Pancreas (tissue), 10 donors: ENCODE results near the gene AFAP1L2. TPM values are rescaled to one million over a fixed set of nuclear protein-coding genes. Genes with fewer than 3 reads are reported as not detected.

Source experiments
- ATAC-seq, 4 donors: fragments of 200-7000 bp; cut with Tn5 transposase; one replicate each; pipeline versions ENCODE4 v1.8.0 to v1.9.1; 2020; ENCODE audit warnings: mild to moderate bottlenecking in 4 of 4, moderate library complexity in 4 of 4
- DNase-seq, 6 donors: peaks; one replicate each; pipeline ENCODE4 v3.0.0-alpha.2; 2020
- FAIRE-seq: peaks from 2 replicates; lab custom pipeline; 2012; peaks lifted over from hg19 to GRCh38; lab: Jason Lieb, UNC
- H3K27ac ChIP-seq, 4 donors: fragments of 200-600 bp; sonication (generic); 1 replicate in 3 of 4; 2 replicates in 1 of 4; pipeline versions ENCODE4 v1.5.0 to v1.8.0; 2020
- H3K27me3 ChIP-seq, 4 donors: fragments of 200-600 bp; one replicate each; pipeline ENCODE4 v1.8.0; 2021
- H3K36me3 ChIP-seq, 3 donors: fragments of 200-600 bp; sonication (generic) in 1 of 3; one replicate each; pipeline versions ENCODE4 v1.5.0 to v1.8.0; 2020 to 2021
- H3K4me1 ChIP-seq, 3 donors: fragments of 200-600 bp; one replicate each; pipeline ENCODE4 v1.8.0; 2021
- H3K4me3 ChIP-seq, 4 donors: fragments of 200-600 bp; sonication (generic) in 2 of 4; one replicate each; pipeline versions ENCODE4 v1.5.0 to v1.8.0; 2020 to 2021
- H3K9me3 ChIP-seq, 4 donors: fragments of 200-600 bp; one replicate each; pipeline ENCODE4 v1.8.0; 2021
- WGBS, 2 donors: extraction: QIAGEN DNeasy Blood & Tissue Kit; methylation state at CpG; one replicate each; pipeline ENCODE4 v1.1.7; 2013; 5-methylcytosine and 5-hydroxymethylcytosine counted together
- intact Hi-C, 3 donors: fragments of 100-400 bp; cut with DNase I; formaldehyde crosslinking; loops; one replicate each; pipeline versions ENCODE4 v1.11.1 to v1.14.2; 2022
- polyA plus RNA-seq, 2 donors: library from polyadenylated mRNA; stranded (reverse); fragments of 200-250 nt; gene quantifications; one replicate each; pipeline ENCODE4 v1.2.3, GENCODE V29; 2013
- total RNA-seq, 6 donors: library from RNA; stranded (reverse); fragmentation: NEBNext Ultra II Directional in 4 of 6; extraction: Animal tissue kit (Norgen Biotek cat#: 25700) in 4 of 6; gene quantifications; one replicate each; pipeline versions ENCODE4 v1.2.1 to v1.2.4, GENCODE V29; 2021 to 2023
- TF ChIP-seq, protein P1 (sequence below), 4 donors: fragments of 200-600 bp; sonication (generic) in 3 of 4; IDR thresholded peaks; one replicate each; pipeline versions ENCODE4 v1.5.0 to v1.8.0; 2021; ENCODE audit warnings: antibody characterized with exemption in 4 of 4
- donor health status: healthy with polysubstance abuse.
- donor health status: DM: no; HTN: no; CAD: no; lungs with moderate emphysema.
- donor health status: DM: no; HTN: no; CAD: no.
- donor health status: control.
- donor health status: control.
- donor health status: Bipolar disorder and iron deficiency.
- donor health status: DM: yes; HTN: yes; CAD: no.
- donor health status: DM: no; HTN: no; CAD: no.
- donor health status: DM: no; HTN: no; CAD: no.
- donor health status: DM: yes; HTN: yes; CAD: no.

AFAP1L2 gene
- total and polyA plus RNA-seq, 8 donors = 3.3 to 19.9 (median 5.3) TPM

DNA sequence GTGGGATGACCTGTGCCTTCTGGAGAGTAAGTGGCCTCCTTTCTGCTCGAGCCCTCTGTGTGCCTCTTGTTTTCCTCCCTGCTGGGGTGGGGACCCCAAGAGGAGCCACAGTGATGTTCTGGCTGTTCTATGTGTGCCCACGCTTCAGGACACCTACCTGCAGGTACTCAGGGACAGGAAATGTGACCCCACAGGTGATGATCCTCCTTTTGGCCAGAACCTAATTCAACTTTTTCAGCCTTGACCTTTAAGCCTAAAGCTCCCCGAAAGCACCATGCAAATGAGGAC, 95.0 kb downstream of the AFAP1L2 start:
- DNase-seq (no peak), FAIRE-seq (no peak), ATAC-seq (no peak)
- no peak overlapping the region for H3K4me3 ChIP-seq
- H3K27ac ChIP-seq = no peak overlapping the region
- no peaks in the 10 kb centered on the region for H3K9me3 ChIP-seq
- no peaks in the 10 kb centered on the region for H3K4me1 ChIP-seq
- TF ChIP-seq, protein P1, sequence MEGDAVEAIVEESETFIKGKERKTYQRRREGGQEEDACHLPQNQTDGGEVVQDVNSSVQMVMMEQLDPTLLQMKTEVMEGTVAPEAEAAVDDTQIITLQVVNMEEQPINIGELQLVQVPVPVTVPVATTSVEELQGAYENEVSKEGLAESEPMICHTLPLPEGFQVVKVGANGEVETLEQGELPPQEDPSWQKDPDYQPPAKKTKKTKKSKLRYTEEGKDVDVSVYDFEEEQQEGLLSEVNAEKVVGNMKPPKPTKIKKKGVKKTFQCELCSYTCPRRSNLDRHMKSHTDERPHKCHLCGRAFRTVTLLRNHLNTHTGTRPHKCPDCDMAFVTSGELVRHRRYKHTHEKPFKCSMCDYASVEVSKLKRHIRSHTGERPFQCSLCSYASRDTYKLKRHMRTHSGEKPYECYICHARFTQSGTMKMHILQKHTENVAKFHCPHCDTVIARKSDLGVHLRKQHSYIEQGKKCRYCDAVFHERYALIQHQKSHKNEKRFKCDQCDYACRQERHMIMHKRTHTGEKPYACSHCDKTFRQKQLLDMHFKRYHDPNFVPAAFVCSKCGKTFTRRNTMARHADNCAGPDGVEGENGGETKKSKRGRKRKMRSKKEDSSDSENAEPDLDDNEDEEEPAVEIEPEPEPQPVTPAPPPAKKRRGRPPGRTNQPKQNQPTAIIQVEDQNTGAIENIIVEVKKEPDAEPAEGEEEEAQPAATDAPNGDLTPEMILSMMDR (IDR thresholded peaks at IDR 0.05) = no peak
- no peaks in the 10 kb centered on the region for H3K27me3 ChIP-seq
- H3K36me3 ChIP-seq = no peaks in the 10 kb centered on the region
- intact Hi-C loops = loop anchor here in 1 of 3 donors (10.0 kb wide), 1 partner anchor 235 kb away; no protein-coding TSS in a partner anchor
- WGBS, 2 donors = 79 to 83% methylated on average over 3 of the region's 3 CpGs

DNA sequence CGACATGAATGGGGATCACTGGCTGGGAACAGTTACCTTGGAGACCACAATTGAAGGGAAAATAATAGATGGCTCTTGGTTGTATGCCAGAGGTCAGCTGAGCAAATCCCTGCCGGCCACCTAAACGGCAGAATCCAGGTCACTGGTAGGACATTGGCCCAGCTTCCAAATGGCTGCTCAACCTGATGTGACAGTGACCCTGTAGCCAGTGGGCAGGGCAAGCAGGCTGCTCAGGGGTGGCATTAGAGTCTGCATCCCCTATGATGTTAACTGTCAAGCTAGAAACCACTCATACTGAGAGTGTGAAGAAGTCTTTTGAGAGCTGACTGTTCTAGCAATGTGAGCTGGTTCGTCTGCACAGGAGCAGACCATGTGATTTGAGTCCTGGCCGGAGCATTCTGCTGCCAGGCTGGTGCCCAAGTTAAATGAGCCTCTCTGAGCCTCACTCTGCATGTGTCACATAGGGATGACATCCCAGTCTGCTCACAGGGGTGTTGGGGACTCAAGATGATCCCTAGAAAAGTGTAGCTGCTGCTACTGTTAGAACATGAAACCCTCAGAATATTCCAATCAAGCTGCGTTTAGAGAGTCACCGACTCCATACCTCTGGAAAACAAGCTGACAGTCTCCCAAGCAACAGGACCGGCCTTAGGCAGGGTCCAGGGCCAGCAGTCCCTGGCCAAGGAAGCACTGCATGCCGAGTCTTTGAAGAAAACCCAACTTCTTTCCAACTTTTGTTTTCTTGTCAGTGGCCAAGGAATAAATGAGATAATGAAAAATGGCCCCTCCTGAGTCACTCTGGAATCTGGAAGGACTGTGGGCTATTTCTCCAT, 95.6 kb downstream of the AFAP1L2 start:
- Histone ChIP-seq H3K4me1 (no peaks in the 10 kb centered on the region), H3K27ac (no peak overlapping the region), H3K36me3 (no peaks in the 10 kb centered on the region), H3K27me3 (no peaks in the 10 kb centered on the region), H3K4me3 (no peak overlapping the region), H3K9me3 (no peaks in the 10 kb centered on the region)
- FAIRE-seq (no peak), ATAC-seq (no peak), DNase-seq (no peak)
- TF ChIP-seq, protein P1 (IDR thresholded peaks at IDR 0.05) = no peak
- intact Hi-C loops = loop anchor here in 1 of 3 donors (10.0 kb wide), 1 partner anchor 236 kb away; no protein-coding TSS in a partner anchor
- WGBS, 2 donors = 67 to 68% methylated on average over 9 of the region's 9 CpGs

- WGBS, 2 donors = 86 to 91% methylated on average over 10 of the region's 10 CpGs
Observed at GRCh38 chr10:114307731-114308130, 96.6 kb downstream of the AFAP1L2 start.

DNA sequence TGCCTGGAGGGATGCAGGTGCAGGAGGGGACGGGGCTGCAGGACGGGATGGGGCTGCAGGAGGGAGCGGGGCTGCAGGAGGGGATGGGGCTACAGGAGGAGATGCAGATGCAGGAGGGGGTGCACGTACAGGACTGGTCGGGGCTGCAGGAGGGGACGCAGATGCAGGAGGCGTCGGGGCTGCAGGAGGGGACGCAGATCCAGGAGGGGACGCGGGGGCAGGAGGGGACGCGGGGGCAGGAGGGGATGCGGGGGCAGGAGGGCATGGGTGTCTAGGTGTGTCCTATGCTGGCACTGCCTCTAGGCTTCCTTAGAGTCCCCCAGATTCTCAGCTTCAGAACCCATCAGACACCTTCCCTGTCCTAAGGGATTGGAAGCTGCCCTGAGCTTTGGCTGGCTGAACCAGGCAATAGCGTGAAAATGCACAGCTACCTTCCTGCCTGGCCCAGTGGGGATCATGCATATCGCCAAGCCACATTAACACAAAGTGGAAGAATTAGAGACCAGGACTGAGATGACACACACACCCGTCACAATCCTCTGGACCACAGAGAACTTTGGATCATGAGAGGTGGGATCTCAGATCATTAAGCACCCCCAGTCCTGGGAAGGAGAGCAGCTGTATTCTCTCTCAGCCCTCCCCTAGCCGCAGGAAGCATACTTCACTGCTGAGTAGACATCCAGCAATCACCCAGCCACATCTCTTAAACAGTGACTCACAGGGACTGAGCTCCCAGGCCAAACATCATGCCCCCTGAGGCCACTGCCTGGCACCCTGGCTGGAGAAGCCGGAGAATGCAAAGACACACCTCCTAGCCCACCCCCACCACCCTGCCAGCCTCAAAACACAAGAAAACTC, 98.0 kb downstream of the AFAP1L2 start:
- no peaks in the 10 kb centered on the region for H3K9me3 ChIP-seq
- no peaks in the 10 kb centered on the region for H3K36me3 ChIP-seq
- TF ChIP-seq, protein P1 (IDR thresholded peaks at IDR 0.05) = no peak
- H3K27ac ChIP-seq = no peak overlapping the region
- DNase-seq = no peak
- no peak for ATAC-seq
- 86 to 89% methylated on average over 12 to 18 of the region's 19 CpGs for WGBS, 2 donors
- FAIRE-seq = no peak
- no peaks in the 10 kb centered on the region for H3K27me3 ChIP-seq
- no peaks in the 10 kb centered on the region for H3K4me1 ChIP-seq
- no peak overlapping the region for H3K4me3 ChIP-seq
- intact Hi-C loops = loop anchor here in 1 of 3 donors (10.0 kb wide), 1 partner anchor 238 kb away; no protein-coding TSS in a partner anchor

More at GRCh38 chr10:114307731-114308130, 96.6 kb downstream of the AFAP1L2 start:
- intact Hi-C loops = loop anchor here in 1 of 3 donors (10.0 kb wide), 1 partner anchor 237 kb away; no protein-coding TSS in a partner anchor
- H3K27ac ChIP-seq = no peak overlapping the region
- H3K4me1 ChIP-seq = no peaks in the 10 kb centered on the region
- no peak overlapping the region for H3K4me3 ChIP-seq
- H3K36me3 ChIP-seq = no peaks in the 10 kb centered on the region
- TF ChIP-seq, protein P1 (IDR thresholded peaks at IDR 0.05) = no peak
- H3K9me3 ChIP-seq = no peaks in the 10 kb centered on the region
- FAIRE-seq = no peak
- DNase-seq = no peak
- no peak for ATAC-seq
- H3K27me3 ChIP-seq = no peaks in the 10 kb centered on the region
